Limb (tissue), 2 donors: ENCODE results near the gene TRAF3IP1.

Experiments used
- DNase-seq, 2 donors: peaks; one replicate each; pipeline ENCODE4 v3.0.0-alpha.2; 2016; ENCODE audit errors: extremely low spot score in 2 of 2

TRAF3IP1 gene

GRCh38 chr2:238287737-238288649, 32.3 kb upstream of the TRAF3IP1 start, which contains the start of gene PER2:
Gene PER2 (minus strand): TSS chr2:238288610. CDS start chr2:238277936, 10,674 bp downstream.
- peak; percentile 64 to 75 for DNase-seq

GRCh38 chr2:238288650-238289573, 31.4 kb upstream of the TRAF3IP1 start:
- DNase-seq: peak; percentile 98 to 99

DNA sequence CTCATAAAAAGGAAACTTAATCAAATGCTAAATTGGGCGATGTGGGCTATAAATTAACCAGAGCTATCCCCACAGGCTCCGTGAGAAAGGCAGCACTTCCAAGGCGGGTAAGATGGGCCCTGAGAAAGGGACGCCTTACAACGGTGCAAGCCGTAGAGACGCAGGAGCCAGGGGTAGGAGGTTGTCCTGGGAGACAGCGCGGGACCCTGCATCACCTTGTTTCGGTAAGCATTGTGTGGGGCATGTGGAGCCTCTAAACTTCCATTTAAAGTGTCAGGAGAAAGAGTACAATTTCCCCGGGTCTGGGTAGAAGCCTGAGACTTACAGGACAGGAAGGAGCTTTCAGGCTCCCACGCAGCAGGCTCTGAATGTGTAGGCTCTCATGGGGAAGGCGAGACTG, 30.7 kb upstream of the TRAF3IP1 start:
- DNase-seq: no peak

DNA sequence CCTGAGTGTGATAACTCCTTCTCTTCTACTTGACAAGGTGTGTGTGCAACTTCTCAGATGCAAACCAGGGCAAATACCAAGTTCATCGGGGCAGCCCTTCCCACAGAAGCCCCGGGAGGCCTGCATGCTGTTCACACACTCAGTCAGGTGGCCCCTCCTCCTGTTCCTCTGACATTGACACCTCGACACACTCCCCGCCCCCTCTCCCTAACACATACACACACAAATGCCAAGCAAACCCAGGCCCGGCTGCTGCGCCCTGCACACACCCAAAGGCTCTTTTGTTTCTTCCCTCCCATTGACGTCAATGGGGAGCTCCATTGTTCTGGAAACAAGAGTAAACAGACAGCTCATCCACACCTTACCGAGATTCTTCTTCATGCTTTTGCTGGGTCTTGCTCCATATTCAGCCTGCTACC, 30.2 kb upstream of the TRAF3IP1 start:
- DNase-seq: no peak

DNA sequence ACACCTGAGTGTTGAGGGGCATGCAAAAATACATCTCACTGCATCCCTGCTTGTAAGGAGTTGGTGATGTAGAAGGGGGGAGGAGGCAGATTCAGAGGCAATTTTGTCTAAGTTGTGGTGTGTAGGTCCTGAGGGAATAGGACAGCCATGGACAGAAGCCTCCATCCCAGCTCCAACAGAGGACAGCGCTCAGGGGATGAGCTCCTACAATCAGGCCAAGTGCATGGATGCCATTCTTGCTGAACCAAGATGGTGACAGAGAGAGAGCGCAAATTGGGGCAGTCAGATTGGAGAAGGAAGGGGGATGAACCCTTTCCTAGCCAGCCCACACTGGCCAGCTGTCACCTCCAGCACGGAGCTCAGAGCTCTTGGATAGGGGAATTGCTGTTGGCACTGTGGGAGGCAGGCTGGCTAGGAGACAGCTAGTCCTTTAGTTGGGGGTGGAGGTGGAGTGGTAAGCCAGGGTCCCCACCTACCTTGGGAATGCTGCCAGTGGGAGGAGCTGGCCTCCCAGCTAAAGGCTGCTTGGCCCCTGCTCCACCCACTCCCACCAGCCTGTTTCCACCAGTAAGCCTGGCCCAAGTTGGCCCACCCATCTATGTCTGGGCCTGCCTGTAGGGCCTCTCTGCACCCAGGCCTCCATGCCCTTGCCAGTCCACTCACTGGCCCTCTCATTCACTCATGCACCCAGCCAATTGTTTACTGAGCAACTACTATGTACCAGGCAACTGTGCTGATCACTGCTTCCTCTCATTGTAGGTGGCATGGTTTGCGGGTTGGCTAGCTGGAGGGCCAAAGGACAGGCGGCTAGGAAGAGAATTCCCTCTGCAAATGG, 29.4 kb upstream of the TRAF3IP1 start:
- no peak for DNase-seq

- no peak for DNase-seq
Observed at GRCh38 chr2:238291550-238292281, 28.6 kb upstream of the TRAF3IP1 start.

GRCh38 chr2:238294046-238294392, 26.3 kb upstream of the TRAF3IP1 start:
- no peak for DNase-seq

DNA sequence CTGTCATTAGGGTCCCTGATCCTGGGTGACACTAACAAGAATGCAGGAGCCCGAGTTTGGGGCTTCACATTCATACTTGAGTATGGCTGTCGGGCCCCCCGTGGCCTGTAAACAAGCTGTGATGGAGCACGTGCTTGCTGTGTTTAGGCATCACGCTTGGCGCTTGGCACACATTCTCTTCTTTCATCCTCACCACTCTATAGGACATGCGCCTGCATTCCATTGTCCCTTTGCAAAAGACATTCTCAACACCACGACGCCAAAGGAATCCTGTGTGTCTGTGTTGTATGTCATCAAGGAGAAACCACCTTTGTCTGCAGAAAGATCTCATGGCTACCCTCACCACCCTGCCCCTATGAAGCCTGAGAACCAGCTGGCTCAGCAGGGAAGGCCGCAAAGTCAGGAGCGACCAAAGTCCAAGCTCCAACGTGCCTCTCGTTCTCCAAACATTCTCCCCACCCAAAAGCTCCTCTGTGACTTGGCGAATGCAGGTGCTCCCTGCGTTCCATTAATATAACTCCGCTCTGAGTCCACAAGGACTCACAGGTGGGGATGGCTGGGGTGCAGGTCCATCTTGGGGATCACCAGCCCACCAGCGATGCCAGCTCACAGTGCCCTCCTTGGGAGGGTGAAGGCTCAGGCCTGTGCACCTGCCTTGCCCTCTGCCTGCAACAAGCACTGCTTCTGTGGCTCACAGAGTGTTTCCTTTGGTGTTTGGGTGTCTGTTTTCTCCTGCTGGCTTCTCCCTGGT, 25.8 kb upstream of the TRAF3IP1 start:
- no peak for DNase-seq

DNA sequence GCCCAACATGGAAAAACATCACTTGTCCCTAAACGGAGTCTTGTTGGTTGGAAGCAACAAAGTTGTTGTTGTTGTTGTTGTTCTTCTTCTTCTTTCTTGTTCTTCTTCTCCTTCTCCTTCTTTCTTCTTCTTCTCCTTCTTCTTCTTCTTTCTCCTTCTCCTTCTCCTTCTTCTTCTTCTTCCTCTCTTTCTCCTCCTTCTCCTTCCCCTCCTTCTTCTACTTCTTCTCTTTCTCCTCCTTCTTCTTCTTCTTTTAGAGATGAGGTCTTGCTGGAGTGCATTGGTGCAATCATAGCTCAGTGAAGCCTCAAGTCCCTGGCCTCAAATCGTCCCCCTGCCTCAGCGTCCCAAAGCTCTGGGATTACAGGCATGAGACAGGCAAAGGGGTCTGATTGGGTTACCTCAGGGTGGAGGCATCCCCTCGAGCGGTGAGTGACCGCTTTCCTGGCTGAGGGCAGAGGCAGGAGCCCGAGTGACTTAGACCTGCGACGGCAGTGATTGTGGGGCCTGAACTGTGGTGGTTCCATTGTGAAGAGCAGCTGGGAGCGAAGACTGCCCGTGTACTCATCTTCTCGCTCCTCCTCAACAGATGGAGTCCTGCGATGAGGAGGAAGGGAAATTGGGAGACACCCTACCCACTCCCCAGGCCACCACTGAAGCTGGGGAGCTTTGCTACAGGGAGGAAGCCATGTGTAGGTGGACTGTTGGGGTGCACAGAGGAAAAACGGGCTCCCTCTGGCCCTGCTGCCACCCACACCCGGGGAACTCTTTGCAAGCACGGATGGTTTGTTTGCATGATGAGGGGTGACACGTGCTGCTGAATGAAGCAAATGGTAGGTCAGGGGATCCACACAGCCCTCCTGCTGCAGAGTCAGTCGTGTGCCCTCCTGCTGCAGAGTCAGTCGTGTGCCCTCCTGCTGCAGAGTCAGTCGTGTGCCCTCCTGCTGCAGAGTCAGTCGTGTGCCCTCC, 24.9 kb upstream of the TRAF3IP1 start:
- DNase-seq: no peak

GRCh38 chr2:238296638-238297457, 23.5 kb upstream of the TRAF3IP1 start:
- DNase-seq: no peak

DNA sequence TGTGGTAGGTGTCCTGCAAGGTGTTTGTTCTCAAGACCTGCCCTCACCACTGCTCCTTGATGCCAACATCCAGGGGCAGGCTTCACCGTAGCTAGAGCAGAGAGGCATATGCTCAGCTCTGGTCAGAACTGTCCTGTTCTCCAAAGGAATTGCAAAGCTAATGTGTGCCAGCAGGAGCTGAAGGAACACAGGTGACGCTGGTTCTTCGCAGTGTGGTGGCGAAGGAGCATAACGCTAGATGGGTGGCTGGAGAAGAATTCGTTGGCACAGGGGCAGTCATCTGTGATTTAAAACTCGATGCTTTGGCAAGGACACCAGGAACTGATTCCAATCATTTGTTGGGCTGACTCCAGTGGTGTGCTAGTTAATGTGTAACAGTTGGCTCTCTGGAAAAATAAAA, 20.5 kb upstream of the TRAF3IP1 start:
- no peak for DNase-seq

GRCh38 chr2:238302087-238302486, 18.2 kb upstream of the TRAF3IP1 start:
- DNase-seq: no peak

GRCh38 chr2:238302751-238303150, 17.6 kb upstream of the TRAF3IP1 start:
- DNase-seq: no peak

- DNase-seq: no peak
Observed at GRCh38 chr2:238304116-238304515, 16.2 kb upstream of the TRAF3IP1 start.

GRCh38 chr2:238305092-238305862, 15.0 kb upstream of the TRAF3IP1 start:
- no peak for DNase-seq

DNA sequence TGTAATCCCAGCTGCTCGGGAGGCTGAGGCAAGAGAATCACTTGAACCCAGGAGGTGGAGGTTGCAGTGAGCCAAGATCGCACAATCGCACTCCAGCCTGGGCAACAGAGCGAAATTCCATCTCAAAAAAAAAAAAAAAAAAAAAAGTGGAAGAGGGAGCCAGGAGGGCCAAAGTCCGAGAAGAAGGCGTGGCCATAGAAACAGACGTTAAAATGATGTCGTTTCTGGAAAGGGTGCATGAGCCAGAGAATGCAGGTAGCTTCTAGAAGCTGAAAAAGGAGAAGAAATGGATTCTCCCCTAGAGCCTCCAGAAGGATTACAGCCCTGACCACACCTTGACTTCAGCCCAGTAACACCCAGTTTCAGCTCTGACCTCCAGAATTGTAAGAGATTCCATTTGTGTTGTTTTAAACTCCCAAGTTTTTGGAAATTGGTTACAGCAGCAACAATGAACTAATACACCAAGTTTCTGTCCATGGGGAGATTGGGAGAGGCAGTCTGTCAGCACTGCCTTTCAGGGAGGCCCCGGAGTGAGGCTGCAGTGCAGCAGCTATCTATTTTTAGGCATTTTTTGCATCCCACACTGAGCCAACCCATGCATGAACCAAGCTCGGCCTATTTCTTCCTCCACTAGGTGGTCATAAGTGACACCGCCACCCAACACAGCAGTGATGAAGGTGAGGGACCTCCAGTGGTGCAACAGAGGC, 14.2 kb upstream of the TRAF3IP1 start:
- DNase-seq: peak in 1 of 2 donors; percentile 0

GRCh38 chr2:238306672-238306998, 13.7 kb upstream of the TRAF3IP1 start:
- no peak for DNase-seq
